LHCN-M2 (cell line): ENCODE data around the gene CSTF3. TPM values are rescaled to one million over a fixed set of nuclear protein-coding genes. Genes with fewer than 3 reads are reported as not detected.
"Not testable (repeated sequence)": the region's sequence is repeated elsewhere in the genome, so short reads cannot be mapped to it uniquely, and the experiment has no call there.

Experiments used
- DNase-seq: peaks from one replicate; pipeline ENCODE4 v3.0.0-alpha.2; 2012; ENCODE audit warnings: low read depth
- total RNA-seq: library from RNA; depleted of rRNA; stranded (reverse); fragments of >200 nt; gene quantifications from 2 replicates; pipeline ENCODE4 v1.2.3, GENCODE V29; 2014

The CSTF3 gene
- total RNA-seq, 1 experiment from 2014 or later: 35.3 TPM

- DNase-seq: no peak
These were observed 693 bp downstream of the CSTF3 start for GRCh38 chr11:33160587-33160986.

GRCh38 chr11:33160136-33160535 is 1.1 kb downstream of the CSTF3 start:
- DNase-seq: peak; percentile 59

- DNase-seq: not testable (repeated sequence)
These were observed 1.9 kb downstream of the CSTF3 start for GRCh38 chr11:33159378-33159867.

GRCh38 chr11:33158596-33159275 is 2.5 kb downstream of the CSTF3 start:
- DNase-seq: no peak

- no peak for DNase-seq
These were observed 3.9 kb downstream of the CSTF3 start for GRCh38 chr11:33157103-33158027.

- no peak for DNase-seq
These were observed 9.9 kb downstream of the CSTF3 start for GRCh38 chr11:33151399-33151798.

GRCh38 chr11:33147559-33147958 is 13.7 kb downstream of the CSTF3 start:
- DNase-seq: peak; percentile 36

GRCh38 chr11:33135768-33136443 is 25.4 kb downstream of the CSTF3 start:
- DNase-seq: no peak

GRCh38 chr11:33135216-33135615 is 26.1 kb downstream of the CSTF3 start:
- peak; percentile 61 for DNase-seq

GRCh38 chr11:33134276-33134675 is 27.0 kb downstream of the CSTF3 start:
- DNase-seq: no peak

GRCh38 chr11:33133761-33134160 is 27.5 kb downstream of the CSTF3 start:
- DNase-seq: no peak

- no peak for DNase-seq
These were observed 28.8 kb downstream of the CSTF3 start for GRCh38 chr11:33132510-33132909.

- no peak for DNase-seq
These were observed 32.5 kb downstream of the CSTF3 start for GRCh38 chr11:33128739-33129138.

- DNase-seq: no peak
These were observed 35.7 kb downstream of the CSTF3 start for GRCh38 chr11:33125611-33126010.

- DNase-seq: no peak
These were observed 36.3 kb downstream of the CSTF3 start for GRCh38 chr11:33125025-33125424.

GRCh38 chr11:33122696-33123095 is 38.6 kb downstream of the CSTF3 start:
- not testable (repeated sequence) for DNase-seq

GRCh38 chr11:33116535-33116934 is 44.7 kb downstream of the CSTF3 start:
- DNase-seq: no peak

- DNase-seq: peak; percentile 43
These were observed 51.2 kb downstream of the CSTF3 start for GRCh38 chr11:33110083-33110482.

GRCh38 chr11:33109294-33109895 is 51.9 kb downstream of the CSTF3 start:
- DNase-seq: no peak

- no peak for DNase-seq
These were observed 57.4 kb downstream of the CSTF3 start for GRCh38 chr11:33103836-33104235.

- DNase-seq: no peak
These were observed 67.1 kb downstream of the CSTF3 start for GRCh38 chr11:33094157-33094556.

GRCh38 chr11:33089776-33090175 is 71.5 kb downstream of the CSTF3 start:
- DNase-seq: peak; percentile 48
